ENCODE data around the gene NUDC.
"Not testable (repeated sequence)": the region's sequence is repeated elsewhere in the genome, so short reads cannot be mapped to it uniquely, and the experiment has no call there.

The NUDC gene

DNA sequence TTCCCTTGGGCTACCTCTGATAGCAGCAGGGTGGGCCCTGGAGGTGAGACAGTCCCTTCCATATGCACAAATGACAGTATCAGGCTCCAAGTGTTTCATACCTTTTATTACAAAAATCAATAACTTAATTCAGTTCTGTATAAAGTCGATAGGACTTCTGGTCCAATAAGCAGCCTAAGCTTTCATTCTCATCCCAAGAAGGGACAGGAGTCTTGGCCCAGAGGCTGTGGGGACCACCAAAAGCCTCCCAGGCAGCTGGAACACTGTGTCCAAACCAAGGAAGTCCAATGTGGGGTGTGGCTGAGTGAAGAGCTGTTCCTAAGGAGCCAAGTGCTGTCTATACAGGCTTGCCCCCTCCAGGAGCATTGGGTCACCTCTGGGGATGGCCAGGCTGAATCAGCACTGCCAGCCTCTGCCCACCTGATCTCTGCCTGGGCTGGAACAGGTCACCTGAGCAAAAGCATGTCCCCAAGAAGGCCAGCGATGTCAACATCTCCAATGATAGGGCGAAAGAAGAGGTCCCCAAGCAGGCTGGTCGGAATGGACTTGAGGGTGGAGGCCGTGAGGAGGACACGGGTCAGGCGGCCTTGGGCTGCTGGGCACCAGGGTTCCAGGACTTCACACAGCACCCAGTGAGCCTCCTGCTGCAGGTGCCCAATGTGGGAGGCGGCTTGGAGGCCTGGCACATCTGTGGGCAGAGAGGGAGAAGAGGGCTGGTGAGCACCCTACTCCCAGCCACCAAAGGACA, 10.0 kb upstream of the NUDC start:
- no peak for DNase-seq (ENCODE audit: low read depth, low spot score)

DNA sequence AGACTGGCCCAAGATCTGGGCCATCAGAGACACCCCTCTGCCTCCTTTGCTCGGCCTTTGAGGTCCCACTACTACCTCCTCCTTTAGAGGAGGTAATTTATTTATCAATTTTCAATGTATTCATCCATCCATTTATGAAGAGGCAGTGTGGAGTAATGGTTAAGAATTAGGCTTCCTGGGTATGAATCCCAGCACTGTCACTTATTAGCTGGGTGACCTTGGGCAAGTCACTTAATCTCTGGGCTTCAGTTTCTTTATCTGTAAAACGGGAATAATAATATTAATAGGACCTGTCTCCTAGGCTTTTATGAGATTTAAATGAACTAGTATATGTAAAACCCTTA, 9.4 kb upstream of the NUDC start:
- no peak for DNase-seq (ENCODE audit: low read depth, low spot score)

DNA sequence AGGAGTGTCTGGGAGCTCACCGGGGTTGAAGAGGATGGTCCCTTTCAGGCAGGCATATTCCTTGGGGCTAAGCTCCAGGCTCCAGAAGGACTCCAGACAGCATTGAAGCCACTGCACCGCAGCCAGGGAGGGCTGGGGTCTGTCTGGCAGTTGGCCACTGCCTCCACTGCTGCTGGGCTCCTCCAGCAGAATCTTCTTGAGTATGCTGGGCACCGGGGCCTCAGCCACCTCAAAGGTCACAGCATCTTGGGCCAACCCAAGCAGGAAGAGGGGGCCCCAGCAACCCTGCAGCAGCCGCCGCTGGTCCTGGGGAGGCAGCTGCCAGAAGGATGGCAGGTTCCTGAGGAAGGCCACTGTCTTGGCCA, 8.2 kb upstream of the NUDC start:
- DNase-seq (ENCODE audit: low read depth, low spot score) = no peak

DNA sequence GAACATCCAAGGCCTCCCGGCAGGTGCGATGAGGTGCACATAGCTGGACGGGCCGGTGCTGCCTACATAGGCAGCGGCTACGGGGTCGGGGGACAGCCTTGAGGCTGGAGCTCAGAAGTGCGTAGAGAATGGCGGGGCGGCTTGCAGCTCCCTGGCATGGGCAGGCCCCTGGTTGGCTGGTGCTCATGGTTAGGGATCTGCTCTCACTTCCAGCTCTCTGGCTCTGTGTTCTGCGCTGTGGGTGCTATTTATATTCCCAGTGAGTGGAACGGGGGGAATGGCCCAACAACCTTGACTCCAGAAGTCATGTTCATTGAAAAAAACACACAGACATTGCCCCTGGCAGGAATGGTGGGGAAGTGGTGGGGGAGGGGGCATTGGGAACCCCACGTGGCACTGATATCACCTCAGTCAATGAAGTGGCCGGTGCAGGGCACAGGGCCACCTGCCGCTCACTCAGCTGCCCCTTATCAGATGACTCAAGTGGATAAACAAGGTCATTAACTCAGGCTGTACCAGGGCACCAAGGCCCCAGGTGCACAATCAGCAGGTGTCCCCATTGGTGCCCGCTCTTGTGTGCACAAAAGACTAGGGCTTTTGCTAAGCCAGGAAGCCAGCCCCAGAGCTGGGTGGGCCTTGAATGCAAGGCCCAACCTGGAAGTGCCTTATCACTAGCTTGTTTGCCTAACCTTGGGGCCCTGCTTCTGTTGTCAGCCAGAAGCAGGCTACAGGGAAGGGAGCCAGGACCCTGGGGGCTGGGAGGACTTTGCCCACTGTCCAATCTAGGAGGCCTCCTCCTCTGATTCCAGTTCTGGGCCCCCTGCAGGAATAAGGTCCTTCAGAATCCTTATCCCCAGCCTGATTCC, 7.6 kb upstream of the NUDC start, which contains the start of gene NR0B2:
Gene NR0B2, minus strand, starts transcription at position 222 of the 866 bp plus-strand sequence. Its CDS starts 35 bp downstream, at position 187.
- DNase-seq (ENCODE audit: low read depth, low spot score) = no peak

DNA sequence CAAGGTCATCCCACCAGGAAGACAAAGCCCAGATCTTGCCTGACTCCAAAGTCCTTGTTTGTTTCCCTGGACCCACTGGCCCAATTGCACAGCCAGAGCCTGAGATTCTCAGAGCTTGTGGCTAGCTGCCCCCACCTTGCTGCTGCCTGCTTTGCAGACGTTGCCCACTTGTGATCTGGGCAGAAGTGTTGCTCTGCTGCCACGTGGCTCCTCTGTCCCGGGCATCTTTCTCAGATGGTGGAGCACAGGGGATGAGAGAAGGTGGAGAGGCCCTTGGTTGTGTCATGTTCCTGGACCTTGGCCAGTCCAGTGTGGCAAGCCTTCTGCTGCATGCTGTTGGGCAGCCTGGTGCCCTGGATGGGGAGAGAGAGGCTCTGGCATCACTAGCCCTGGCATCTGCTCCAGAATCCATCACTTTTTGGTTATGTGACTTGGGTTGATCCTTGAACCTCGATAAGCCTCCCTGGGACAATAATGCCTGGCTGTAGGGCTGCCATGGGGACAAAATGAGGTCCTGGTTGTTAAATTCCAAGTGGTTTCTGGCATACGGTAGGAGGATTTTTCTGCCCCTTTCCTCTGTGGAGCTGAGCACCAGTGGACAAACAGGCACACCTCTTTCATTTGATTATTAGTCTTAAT, 6.2 kb upstream of the NUDC start:
- no peak for DNase-seq (ENCODE audit: low read depth, low spot score)

DNA sequence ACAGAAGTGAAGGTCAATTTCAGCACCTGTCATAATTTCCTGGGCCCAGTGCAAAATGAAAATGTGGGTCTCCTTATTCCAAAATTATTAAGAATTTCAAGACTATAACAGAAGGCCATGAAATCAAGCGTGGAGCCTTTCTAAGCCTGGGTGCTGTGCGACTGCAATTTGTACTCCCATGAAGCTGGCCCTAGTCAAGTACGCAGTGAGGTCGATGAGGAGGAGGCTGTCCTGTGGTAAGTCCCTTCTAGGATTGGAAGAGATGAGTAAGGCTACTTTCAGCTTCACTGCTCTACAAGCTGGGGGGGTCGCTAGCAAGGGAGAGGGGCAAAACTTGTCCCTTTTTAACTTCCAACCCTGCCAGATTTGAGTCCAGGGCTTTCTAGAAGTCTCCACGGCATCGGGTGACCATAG, 410 bp upstream of the NUDC start:
- no peak for DNase-seq (ENCODE audit: low read depth, low spot score)

DNA sequence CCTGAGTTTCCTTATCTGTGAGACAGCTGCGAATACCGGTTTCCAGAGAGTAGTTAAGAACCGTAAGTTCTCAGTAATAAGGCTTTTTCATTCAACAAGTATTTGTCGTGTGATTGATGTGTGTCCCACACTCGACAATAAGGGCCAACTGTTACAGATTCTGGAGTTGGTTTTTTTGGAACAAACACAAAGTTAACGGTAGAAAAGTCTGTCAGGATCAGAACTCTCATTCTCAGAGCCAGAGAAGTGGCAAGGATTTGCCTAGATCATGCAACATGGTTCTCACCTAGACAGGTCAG, 837 bp downstream of the NUDC start:
- DNase-seq (ENCODE audit: low read depth, low spot score) = no peak

DNA sequence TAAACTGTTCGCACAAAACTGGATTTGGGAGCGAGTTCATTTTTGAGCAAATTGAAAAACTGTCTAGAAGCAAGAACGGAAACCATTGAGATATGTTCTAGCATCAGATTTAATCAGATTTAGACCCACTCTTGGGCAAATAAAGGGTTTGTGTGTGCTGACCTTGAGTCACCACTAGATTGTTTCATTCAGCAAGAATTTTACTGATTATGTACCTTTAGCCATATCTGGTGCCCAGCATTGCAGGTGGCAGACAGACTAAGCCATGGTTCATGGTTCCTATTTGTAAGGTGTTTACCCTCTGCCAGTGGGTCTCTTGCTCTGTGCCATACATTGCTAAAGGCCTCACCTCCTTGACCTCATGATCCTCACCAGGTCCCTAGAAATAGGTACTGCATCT, 1.4 kb downstream of the NUDC start:
- DNase-seq (ENCODE audit: low read depth, low spot score) = no peak

DNA sequence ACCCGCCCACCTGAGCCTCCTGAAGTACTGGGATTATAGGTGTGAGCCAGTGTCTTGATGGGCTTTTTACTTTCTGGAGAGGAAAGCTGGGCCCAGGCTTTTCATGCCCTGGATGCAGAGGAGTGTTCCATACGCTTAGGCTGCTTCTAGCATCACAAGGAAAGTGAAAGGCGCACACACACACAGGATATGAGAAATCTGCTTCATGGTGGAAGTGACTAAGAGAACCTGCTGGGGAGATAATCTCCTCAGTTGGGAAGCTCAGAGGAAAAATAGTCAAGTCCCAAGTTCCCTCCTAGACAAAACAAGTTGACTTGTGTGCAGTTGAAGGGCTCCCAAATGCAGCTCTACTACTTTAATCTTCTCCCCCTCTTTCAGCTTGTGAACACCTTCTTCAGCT, 2.2 kb downstream of the NUDC start:
- no peak for DNase-seq (ENCODE audit: low read depth, low spot score)

DNA sequence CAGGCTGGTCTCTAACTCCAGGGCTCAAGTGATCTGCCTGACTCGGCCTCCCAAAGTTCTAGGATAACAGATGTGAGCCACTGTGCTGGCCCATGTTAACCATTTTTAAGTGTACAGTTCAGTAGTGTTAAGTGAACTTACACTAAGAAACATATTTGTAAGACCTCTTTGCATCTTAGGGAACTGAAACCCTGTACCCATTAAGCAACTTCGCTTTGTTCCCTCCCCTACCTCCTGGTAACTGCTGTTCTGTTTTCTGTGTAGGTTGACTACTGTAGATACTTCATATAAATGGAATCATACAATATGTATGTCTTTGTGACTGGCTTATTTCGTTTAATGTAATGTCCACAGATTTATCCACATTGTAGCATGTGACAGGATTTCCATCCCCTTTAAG, 11.0 kb downstream of the NUDC start:
- DNase-seq (ENCODE audit: low read depth, low spot score) = no peak

DNA sequence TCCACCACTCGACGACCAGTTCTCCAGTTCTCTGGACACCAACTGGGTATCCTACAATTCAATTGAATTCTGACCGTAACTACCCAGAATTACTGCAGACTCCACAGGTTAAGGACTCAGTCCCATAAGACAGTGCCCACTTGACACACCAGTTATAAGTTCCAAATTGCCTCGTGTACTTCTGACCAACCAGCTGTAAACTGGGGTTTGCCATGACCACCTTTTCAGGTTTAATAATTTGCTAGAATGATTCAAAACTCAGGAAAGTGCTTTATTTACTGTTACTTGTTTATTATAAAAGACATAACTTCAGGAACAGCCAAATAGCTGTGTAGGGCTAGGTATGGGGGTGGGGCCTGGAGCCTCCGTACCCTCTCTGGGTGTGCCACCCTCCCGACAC, 15.3 kb downstream of the NUDC start:
- DNase-seq (ENCODE audit: low read depth, low spot score) = no peak

DNA sequence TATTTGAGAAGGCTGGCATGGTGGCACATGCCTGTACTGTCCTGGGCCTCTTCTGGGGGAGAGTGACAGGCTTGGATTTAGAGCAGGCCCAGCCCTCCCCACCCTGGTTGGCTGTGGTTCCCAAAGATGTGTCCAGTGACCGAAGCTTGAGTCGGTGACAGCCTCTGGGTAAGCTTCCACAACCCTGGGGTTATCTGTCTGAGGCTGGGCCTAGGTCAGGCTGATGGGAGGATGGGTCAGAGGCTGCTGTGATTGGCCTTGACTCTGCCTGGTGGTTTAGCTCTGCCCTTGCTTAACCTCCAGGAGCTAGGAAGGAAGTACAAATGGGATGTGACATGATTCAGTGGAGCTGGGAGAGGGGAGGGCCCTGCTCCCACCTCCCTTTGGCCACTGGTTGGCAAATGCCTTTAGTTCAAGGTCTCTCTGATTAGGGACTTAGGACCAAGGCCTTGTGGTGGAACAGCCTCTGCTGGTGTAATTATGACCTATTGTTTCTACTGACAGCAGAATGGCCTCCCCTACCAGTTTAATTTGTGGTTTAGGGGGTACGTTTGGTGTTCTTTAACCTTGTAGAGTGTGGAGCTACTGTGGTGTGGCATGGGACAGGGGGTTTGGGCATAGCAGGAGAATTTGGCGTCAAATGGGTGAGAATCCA, 16.6 kb downstream of the NUDC start:
- DNase-seq (ENCODE audit: low read depth, low spot score) = no peak

DNA sequence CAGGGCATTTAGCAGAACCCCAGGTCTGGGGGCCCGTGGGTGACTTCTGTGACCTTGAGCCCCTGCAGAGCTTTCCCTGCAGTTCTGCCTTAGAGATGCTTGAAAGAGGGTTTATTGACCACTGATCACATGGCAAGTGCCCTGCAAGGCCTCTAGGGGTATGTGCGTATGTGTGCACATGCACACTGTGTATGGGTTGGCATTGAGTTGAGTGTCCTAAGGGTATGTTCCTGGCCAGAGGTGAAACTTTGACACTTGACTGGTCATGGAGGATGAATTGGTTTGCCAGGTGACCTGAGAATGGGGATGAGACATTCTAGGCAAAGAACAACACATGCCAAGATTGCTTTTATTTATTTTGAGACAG, 17.1 kb downstream of the NUDC start:
- DNase-seq (ENCODE audit: low read depth, low spot score) = no peak

DNA sequence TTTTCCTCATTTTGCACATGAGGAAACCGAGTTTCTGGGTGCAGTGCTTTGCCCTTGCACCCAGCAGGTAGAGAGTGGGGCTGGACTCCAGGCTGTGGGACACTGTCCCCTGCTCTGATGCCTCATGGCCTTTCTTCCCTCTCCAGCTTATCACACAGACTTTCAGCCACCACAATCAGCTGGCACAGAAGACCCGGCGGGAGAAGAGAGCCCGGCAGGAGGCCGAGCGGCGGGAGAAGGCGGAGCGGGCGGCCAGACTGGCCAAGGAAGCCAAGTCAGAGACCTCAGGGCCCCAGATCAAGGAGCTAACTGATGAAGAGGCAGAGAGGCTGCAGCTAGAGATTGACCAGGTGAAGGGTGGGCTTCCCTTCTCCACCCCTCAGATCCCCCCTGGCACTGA, 19.8 kb downstream of the NUDC start:
- DNase-seq (ENCODE audit: low read depth, low spot score) = no peak

DNA sequence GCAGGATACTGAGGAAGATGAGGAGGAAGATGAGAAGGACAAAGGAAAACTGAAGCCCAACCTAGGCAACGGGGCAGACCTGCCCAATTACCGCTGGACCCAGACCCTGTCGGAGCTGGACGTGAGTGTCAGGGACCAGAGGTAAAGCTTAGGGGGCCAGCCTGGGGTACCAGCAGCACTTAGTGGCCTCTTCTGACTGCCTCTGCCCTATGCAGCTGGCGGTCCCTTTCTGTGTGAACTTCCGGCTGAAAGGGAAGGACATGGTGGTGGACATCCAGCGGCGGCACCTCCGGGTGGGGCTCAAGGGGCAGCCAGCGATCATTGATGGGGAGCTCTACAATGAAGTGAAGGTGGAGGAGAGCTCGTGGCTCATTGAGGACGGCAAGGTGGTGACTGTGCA, 21.1 kb downstream of the NUDC start:
- no peak for DNase-seq (ENCODE audit: low read depth, low spot score)

DNA sequence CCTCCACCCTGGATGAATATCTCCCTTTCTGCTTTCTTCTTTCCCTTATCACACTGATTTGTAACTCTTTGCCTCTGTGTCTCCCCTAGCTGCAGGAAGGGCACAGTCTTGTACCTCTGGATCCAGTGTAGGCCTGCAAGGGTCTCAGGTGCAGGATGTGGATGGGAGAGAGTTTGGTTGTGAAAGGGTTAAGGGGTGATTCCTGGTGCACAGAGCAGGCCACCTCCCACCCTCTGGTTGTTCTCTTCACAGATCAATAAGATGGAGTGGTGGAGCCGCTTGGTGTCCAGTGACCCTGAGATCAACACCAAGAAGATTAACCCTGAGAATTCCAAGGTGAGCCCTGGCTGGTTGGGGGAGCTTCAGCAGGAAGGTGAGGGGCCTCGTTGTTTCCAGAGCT, 23.6 kb downstream of the NUDC start:
- no peak for DNase-seq (ENCODE audit: low read depth, low spot score)

DNA sequence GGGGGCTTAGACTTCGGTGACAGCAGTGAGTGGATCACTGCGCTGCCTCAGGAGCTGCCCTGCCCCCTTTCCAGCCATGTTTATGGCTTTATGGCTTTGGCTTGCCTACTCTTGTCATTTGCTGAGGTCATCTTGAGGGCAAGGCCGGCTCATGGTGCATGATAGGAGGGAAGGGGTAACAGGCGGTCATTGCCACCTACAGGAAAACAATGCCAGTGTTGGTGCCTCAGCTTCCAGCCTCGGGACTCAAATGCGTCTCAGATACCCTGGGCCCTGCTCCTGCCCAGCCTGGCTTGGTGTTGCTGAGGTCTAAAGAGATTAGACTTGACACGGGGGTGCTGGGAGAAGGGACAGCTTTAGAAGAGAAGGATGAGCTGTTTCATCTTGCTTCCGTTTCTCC, 24.2 kb downstream of the NUDC start:
- no peak for DNase-seq (ENCODE audit: low read depth, low spot score)

DNA sequence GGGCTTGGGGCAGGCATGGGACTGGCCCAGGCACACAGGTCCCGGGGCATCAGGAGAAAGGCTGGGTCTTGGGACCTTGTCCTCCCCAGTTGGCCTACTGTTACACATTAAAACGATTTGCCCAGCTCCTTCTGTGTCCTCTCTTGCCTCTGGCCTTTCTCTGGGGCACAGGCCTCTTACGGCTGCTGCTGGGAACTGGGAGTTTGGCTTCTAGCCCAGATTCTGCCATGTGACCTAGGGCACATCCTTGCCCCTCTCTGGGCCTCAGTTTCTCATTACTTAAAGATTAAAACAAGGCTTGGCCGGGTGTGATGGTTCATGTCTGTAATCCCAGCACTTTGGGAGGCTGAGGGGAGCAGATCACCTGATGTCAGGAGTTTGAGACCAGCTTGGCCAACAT, 24.7 kb downstream of the NUDC start:
- DNase-seq (ENCODE audit: low read depth, low spot score) = no peak

DNA sequence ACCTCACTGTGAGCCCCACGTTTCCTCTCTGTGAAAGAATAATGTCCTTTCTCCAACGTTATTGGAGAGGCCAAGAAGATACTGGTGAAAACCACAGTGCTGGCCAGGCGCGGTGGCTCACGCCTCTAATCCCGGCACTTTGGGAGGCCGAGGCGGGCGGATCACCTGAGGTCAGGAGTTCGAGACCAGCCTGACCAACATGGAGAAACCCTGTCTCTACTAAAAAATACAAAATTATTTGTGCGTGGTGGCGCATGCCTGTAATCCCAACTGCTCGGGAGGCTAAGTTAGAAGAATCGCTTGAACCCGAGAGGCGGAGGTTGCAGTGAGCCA, 27.1 kb downstream of the NUDC start:
- DNase-seq (ENCODE audit: low read depth, low spot score) = not testable (repeated sequence)

DNA sequence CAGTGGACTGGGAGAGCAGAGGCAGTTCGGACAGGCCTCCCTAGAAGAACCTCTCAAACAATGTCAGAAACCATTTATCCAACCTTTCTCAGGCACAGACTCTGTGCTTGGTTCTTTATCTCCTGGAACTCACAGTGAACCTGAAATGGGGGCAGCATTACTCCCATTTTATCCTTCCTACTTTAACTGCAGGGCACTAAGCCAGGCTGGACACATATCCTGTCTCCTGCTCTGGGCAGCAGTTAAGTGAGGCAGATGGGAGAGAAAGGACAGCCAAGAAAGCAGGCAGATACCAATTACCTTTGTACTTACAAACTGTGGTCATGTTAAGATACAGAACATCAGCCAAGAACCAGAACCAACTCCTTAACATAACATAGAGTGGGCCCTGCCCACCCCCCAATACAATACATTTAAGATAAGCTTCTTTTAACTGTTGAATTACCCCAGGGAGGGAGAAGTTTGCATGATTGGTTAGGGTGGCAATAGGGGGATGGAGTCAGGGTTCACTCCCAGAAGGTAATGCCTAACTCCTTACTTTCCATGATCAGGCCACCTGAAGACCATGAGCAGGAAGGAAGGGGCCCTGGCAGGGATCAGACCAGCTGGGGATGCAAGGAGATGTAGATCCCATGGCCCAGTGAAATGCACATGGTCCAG, 27.9 kb downstream of the NUDC start:
- no peak for DNase-seq (ENCODE audit: low read depth, low spot score)

DNA sequence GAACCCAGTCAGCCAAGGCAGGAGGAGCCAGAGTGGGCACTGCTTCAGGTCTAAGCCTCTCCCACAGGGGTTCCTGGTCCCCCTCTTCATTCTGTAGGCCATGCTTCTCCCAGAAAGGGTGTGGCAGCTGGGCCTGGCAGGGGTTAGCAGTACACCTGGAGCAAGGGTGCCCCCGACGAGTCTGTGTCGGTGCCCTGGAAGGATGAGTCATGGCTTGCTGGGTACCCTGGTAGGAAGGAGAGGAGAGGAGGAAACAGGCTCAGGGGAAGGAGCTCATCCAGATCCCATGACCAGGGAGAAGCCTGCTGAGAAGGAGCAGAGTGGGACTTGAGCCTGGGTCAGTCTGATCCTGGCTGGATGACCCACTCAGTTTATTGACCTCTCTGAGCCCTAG, 28.4 kb downstream of the NUDC start:
- no peak for DNase-seq (ENCODE audit: low read depth, low spot score)

DNA sequence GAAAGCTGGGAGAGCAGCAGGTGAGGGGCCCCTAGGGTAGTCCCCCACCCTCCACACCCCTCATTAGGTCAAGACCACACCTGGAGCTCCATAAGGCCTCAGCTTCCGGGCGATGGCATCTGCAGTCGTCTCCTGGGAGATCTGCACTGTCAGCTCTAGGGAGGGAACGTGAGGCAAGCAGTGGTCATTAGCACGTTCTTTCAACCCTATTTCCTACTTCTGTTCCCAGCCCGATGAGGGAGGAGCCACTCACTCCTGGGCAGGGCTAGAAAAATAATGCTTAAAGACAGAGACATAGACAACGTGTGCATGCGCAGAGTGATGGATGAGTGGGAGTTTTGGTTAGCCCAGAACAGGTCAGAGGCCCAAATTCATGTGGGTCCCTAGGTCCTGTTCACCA, 29.1 kb downstream of the NUDC start:
- DNase-seq (ENCODE audit: low read depth, low spot score) = no peak

Data from smooth muscle cell of the brain vasculature (primary cell).